Measurements from ENCODE around the gene RBBP8.

GRCh38 chr18:22985250-22985649 is 52.1 kb downstream of the RBBP8 start:
- TF ChIP-seq, protein P1, sequence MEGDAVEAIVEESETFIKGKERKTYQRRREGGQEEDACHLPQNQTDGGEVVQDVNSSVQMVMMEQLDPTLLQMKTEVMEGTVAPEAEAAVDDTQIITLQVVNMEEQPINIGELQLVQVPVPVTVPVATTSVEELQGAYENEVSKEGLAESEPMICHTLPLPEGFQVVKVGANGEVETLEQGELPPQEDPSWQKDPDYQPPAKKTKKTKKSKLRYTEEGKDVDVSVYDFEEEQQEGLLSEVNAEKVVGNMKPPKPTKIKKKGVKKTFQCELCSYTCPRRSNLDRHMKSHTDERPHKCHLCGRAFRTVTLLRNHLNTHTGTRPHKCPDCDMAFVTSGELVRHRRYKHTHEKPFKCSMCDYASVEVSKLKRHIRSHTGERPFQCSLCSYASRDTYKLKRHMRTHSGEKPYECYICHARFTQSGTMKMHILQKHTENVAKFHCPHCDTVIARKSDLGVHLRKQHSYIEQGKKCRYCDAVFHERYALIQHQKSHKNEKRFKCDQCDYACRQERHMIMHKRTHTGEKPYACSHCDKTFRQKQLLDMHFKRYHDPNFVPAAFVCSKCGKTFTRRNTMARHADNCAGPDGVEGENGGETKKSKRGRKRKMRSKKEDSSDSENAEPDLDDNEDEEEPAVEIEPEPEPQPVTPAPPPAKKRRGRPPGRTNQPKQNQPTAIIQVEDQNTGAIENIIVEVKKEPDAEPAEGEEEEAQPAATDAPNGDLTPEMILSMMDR (IDR thresholded peaks at IDR 0.05; ENCODE audit: borderline replicate concordance, extremely low read depth, low read length, poor library complexity, severe bottlenecking) = no peak
- no peak for TF ChIP-seq EZH2 (IDR thresholded peaks at IDR 0.05; ENCODE audit: borderline replicate concordance, low read depth, low read length, severe bottlenecking)

Data from DND-41 (cell line).